MM.1S (cell line): Measurements from ENCODE around the gene RAPGEF3.

Experiments used
- EZH2phosphoT487 ChIP-seq: fragments of 300-600 bp; sonication (generic); IDR thresholded peaks from 2 replicates; pipeline ENCODE4 v1.6.1; 2018; ENCODE audit warnings: antibody characterized with exemption, low read length
- TF ChIP-seq, protein P1 (sequence below): fragments of 300-600 bp; sonication (generic); IDR thresholded peaks from 2 replicates; pipeline ENCODE4 v1.5.1; 2016; ENCODE audit warnings: antibody characterized with exemption, low read length, mixed read lengths

DNA sequence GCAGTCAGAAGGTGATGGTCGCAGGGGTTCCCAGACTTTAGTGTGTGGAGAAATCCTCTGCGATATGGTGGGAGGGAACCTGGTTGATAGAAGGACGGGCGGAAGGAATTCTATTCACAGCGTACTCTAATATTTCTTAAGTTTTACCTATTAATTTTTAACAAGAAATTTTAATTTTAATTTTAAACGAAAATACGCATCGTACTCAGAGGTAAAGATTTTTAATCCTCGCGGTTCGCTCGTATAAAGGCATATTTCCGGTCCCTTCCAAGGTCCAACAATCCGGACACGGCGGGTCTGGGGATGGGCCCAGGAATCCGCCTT is 14.0 kb upstream of the RAPGEF3 start:
- TF ChIP-seq, protein P1, sequence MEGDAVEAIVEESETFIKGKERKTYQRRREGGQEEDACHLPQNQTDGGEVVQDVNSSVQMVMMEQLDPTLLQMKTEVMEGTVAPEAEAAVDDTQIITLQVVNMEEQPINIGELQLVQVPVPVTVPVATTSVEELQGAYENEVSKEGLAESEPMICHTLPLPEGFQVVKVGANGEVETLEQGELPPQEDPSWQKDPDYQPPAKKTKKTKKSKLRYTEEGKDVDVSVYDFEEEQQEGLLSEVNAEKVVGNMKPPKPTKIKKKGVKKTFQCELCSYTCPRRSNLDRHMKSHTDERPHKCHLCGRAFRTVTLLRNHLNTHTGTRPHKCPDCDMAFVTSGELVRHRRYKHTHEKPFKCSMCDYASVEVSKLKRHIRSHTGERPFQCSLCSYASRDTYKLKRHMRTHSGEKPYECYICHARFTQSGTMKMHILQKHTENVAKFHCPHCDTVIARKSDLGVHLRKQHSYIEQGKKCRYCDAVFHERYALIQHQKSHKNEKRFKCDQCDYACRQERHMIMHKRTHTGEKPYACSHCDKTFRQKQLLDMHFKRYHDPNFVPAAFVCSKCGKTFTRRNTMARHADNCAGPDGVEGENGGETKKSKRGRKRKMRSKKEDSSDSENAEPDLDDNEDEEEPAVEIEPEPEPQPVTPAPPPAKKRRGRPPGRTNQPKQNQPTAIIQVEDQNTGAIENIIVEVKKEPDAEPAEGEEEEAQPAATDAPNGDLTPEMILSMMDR: no peak
- no peak for TF ChIP-seq EZH2phosphoT487
